Lower leg skin (tissue), 3 donors: ENCODE results near the gene ARL6IP5.

Experiments
- CTCF ChIP-seq, 3 donors: fragments of 450-650 bp; IDR thresholded peaks; one replicate each; pipeline ENCODE4 v1.5.1; 2016; ENCODE audit warnings: antibody characterized with exemption in 3 of 3, mild to moderate bottlenecking in 3 of 3, moderate library complexity in 2 of 3
- POLR2A ChIP-seq, 2 donors: fragments of 450-650 bp; IDR thresholded peaks; one replicate each; pipeline ENCODE4 v1.6.1; 2016 to 2017; ENCODE audit warnings: antibody characterized with exemption in 2 of 2, mild to moderate bottlenecking in 1 of 2, moderate library complexity in 1 of 2

- TF ChIP-seq POLR2A (IDR thresholded peaks at IDR 0.05) (no peak), CTCF (IDR thresholded peaks at IDR 0.05) (no peak)
These were observed 1.3 kb downstream of the ARL6IP5 start for GRCh38 chr3:69085833-69086722.
